ENCODE measurements around the gene CDH4. TPM values are rescaled to one million over a fixed set of nuclear protein-coding genes. Genes with fewer than 3 reads are reported as not detected.

Gene CDH4
- total and polyA plus RNA-seq, 2 donors from 2014 or later, result 1.1 TPM; not detected in 1

DNA sequence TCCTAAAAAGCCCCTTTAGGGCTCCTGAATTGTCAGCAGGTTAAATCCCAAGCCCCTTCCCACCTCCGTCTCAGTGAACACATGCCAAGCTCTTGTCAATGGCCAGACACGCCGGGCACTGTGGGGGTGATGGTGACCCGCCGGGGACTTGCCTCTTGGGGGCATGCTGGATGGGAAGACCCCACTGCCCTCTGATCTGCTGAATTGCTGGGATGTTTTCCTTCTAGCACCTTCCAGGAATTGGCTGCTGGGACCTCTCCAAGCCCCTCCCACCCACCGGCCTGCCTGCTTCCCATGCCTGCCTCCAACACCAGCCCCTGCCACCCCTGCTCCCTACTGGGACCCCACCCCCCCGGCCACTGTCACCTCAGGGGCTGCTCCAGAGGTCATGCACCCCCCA lies 345.9 kb downstream of the CDH4 start:
- intact Hi-C loops (cut with DNase I), result no loop called here
- Histone ChIP-seq H3K4me3 (ENCODE audit: low read length in 3 of 3) (no peak overlapping the region), H3K36me3 (ENCODE audit: control insufficient read depth in 2 of 3, insufficient read depth in 3 of 3, low read length in 3 of 3) (no peaks in the 10 kb centered on the region), H3K9ac (ENCODE audit: low read length in 3 of 3) (no peak overlapping the region), H3K9me3 (ENCODE audit: control insufficient read depth in 2 of 3, insufficient read depth in 1 of 3, low read length in 3 of 3) (peaks cover 0 to 4% (median 3%) of the 10 kb centered on the region in 3 donors), H3K27ac (ENCODE audit: low read depth in 2 of 2, low read length in 2 of 2) (no peak overlapping the region), H3K4me1 (ENCODE audit: control insufficient read depth in 2 of 3, insufficient read depth in 2 of 3, low read depth in 1 of 3, low read length in 3 of 3) (no peaks in the 10 kb centered on the region), H3K27me3 (ENCODE audit: control insufficient read depth, insufficient read depth, low read length) (no peaks in the 10 kb centered on the region)
- FAIRE-seq (no peak), DNase-seq (peak in 1 of 5 donors; percentile 51)
- TF ChIP-seq, protein P1, sequence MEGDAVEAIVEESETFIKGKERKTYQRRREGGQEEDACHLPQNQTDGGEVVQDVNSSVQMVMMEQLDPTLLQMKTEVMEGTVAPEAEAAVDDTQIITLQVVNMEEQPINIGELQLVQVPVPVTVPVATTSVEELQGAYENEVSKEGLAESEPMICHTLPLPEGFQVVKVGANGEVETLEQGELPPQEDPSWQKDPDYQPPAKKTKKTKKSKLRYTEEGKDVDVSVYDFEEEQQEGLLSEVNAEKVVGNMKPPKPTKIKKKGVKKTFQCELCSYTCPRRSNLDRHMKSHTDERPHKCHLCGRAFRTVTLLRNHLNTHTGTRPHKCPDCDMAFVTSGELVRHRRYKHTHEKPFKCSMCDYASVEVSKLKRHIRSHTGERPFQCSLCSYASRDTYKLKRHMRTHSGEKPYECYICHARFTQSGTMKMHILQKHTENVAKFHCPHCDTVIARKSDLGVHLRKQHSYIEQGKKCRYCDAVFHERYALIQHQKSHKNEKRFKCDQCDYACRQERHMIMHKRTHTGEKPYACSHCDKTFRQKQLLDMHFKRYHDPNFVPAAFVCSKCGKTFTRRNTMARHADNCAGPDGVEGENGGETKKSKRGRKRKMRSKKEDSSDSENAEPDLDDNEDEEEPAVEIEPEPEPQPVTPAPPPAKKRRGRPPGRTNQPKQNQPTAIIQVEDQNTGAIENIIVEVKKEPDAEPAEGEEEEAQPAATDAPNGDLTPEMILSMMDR (IDR thresholded peaks at IDR 0.05; ENCODE audit: borderline replicate concordance, extremely low read depth, insufficient read depth), result no peak

DNA sequence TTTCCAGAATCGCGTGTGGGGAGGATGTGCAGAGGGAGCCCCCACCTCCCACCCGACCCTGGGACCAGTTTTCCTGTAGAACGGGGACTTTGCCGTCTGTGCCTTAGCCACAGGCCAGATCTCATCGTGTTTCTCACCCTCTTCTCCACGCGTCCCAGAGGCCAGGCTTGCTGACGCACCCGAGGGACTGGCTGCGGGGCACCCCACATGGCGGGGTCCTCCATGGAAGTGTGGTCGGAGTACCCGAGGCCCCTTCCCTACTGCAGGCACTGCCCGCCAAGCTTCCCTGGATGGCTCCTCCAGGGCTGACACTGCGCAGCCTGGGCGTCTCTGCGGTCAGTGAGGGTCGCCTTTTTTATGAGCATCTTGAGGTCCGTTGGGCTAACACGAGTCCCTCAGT lies 346.5 kb downstream of the CDH4 start:
- Histone ChIP-seq H3K27ac (ENCODE audit: low read depth in 2 of 2, low read length in 2 of 2) (no peak overlapping the region), H3K9ac (ENCODE audit: low read length in 3 of 3) (no peak overlapping the region), H3K4me1 (ENCODE audit: control insufficient read depth in 2 of 3, insufficient read depth in 2 of 3, low read depth in 1 of 3, low read length in 3 of 3) (no peaks in the 10 kb centered on the region), H3K9me3 (ENCODE audit: control insufficient read depth in 2 of 3, insufficient read depth in 1 of 3, low read length in 3 of 3) (peaks cover 0 to 5% (median 0%) of the 10 kb centered on the region in 3 donors), H3K27me3 (ENCODE audit: control insufficient read depth, insufficient read depth, low read length) (no peaks in the 10 kb centered on the region), H3K4me3 (ENCODE audit: low read length in 3 of 3) (no peak overlapping the region), H3K36me3 (ENCODE audit: control insufficient read depth in 2 of 3, insufficient read depth in 3 of 3, low read length in 3 of 3) (no peaks in the 10 kb centered on the region)
- TF ChIP-seq, protein P1 (IDR thresholded peaks at IDR 0.05; ENCODE audit: borderline replicate concordance, extremely low read depth, insufficient read depth), result no peak
- DNase-seq, result peak in 1 of 5 donors; percentile 39
- intact Hi-C loops (cut with DNase I), result no loop called here
- FAIRE-seq, result no peak

DNA sequence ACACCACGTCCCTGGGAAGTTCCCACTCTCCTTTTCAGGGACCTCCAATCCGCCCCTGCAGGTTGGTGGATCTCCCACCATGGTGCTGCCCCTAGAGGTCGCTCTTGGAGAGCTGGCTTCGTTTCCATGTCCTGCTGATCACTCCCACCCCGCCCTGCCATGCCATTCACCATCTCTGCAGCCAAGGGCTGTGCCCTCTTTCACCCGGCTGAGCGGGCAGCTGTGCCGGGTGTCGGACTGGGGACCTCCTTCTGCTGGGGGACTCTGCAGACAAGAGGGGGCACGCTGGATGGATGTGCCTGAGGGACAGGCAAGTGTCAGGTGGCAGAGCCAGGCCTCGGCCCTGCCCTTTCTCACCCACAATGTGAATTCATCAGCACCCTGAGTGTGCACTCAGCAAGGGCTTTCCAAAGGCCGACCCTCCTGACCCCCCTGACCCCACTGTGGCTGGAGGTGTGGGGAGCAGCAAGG lies 347.0 kb downstream of the CDH4 start:
- H3K27ac ChIP-seq (ENCODE audit: low read depth in 2 of 2, low read length in 2 of 2), result no peak overlapping the region
- H3K4me3 ChIP-seq (ENCODE audit: low read length in 3 of 3), result no peak overlapping the region
- TF ChIP-seq, protein P1 (IDR thresholded peaks at IDR 0.05; ENCODE audit: borderline replicate concordance, extremely low read depth, insufficient read depth), result no peak
- DNase-seq (peak in 3 of 5 donors; percentile 29 to 60 (median 49)), FAIRE-seq (no peak)
- no peaks in the 10 kb centered on the region for H3K4me1 ChIP-seq (ENCODE audit: control insufficient read depth in 2 of 3, insufficient read depth in 2 of 3, low read depth in 1 of 3, low read length in 3 of 3)
- no peaks in the 10 kb centered on the region for H3K36me3 ChIP-seq (ENCODE audit: control insufficient read depth in 2 of 3, insufficient read depth in 3 of 3, low read length in 3 of 3)
- intact Hi-C loops (cut with DNase I), result no loop called here
- H3K9ac ChIP-seq (ENCODE audit: low read length in 3 of 3), result no peak overlapping the region
- H3K9me3 ChIP-seq (ENCODE audit: control insufficient read depth in 2 of 3, insufficient read depth in 1 of 3, low read length in 3 of 3), result peaks cover 0 to 9% (median 0%) of the 10 kb centered on the region in 3 donors
- H3K27me3 ChIP-seq (ENCODE audit: control insufficient read depth, insufficient read depth, low read length), result no peaks in the 10 kb centered on the region

DNA sequence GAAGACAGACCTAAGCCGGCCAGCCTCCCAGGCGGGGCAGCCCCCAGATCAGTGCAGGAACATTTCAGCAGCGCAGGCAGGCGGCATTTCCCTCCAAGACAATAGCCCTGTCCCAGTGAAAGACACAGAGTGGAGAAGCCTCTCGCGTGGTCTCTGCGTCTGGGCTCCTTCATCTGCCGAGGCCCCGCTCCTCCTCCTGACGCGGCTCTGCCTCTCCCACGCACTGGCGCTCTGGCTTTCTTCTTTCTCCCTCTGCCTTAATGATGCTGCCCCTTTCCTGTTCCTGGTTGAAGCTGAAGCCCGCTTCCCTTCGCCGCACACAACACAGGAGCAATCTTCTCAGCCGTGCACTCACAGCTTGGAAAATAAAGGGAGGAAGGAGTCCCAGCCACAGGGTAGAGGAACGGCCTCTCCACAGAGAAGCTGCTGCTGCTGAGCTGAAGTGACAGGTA lies 347.5 kb downstream of the CDH4 start:
- intact Hi-C loops (cut with DNase I), result no loop called here
- Histone ChIP-seq H3K9me3 (ENCODE audit: control insufficient read depth in 2 of 3, insufficient read depth in 1 of 3, low read length in 3 of 3) (peaks cover 0 to 12% (median 0%) of the 10 kb centered on the region in 3 donors), H3K36me3 (ENCODE audit: control insufficient read depth in 2 of 3, insufficient read depth in 3 of 3, low read length in 3 of 3) (no peaks in the 10 kb centered on the region), H3K9ac (ENCODE audit: low read length in 3 of 3) (no peak overlapping the region), H3K27me3 (ENCODE audit: control insufficient read depth, insufficient read depth, low read length) (no peaks in the 10 kb centered on the region), H3K4me3 (ENCODE audit: low read length in 3 of 3) (no peak overlapping the region), H3K27ac (ENCODE audit: low read depth in 2 of 2, low read length in 2 of 2) (no peak overlapping the region), H3K4me1 (ENCODE audit: control insufficient read depth in 2 of 3, insufficient read depth in 2 of 3, low read depth in 1 of 3, low read length in 3 of 3) (no peaks in the 10 kb centered on the region)
- peak in 4 of 5 donors; percentile 69 to 74 (median 72) for DNase-seq
- no peak for FAIRE-seq
- TF ChIP-seq, protein P1 (IDR thresholded peaks at IDR 0.05; ENCODE audit: borderline replicate concordance, extremely low read depth, insufficient read depth), result no peak

All from kidney (tissue), 14 donors.